GM21619 (cell line): Measurements from ENCODE around the gene RASSF7.

Experiments used
- ATAC-seq: cut with Tn5 transposase; IDR thresholded peaks from one replicate; pipeline ENCODE4 v1.9.1; 2021; ENCODE audit not compliant: unreplicated experiment

RASSF7 gene

GRCh38 chr11:551131-551530, 9.6 kb upstream of the RASSF7 start:
- ATAC-seq = no peak

- no peak for ATAC-seq
Measured at GRCh38 chr11:551596-551995, 9.2 kb upstream of the RASSF7 start.

GRCh38 chr11:553083-553987, 7.4 kb upstream of the RASSF7 start:
- ATAC-seq = no peak

- ATAC-seq = no peak
Measured at GRCh38 chr11:553988-554340, 6.8 kb upstream of the RASSF7 start.

- ATAC-seq = peak; percentile 47
Measured at GRCh38 chr11:554428-555226, 6.1 kb upstream of the RASSF7 start.

- no peak for ATAC-seq
Measured at GRCh38 chr11:555227-555779, 5.5 kb upstream of the RASSF7 start.

- ATAC-seq = no peak
Measured at GRCh38 chr11:555780-556661, 4.7 kb upstream of the RASSF7 start.

- no peak for ATAC-seq
Measured at GRCh38 chr11:556662-557256, 4.0 kb upstream of the RASSF7 start.

- no peak for ATAC-seq
Measured at GRCh38 chr11:557328-558132, 3.2 kb upstream of the RASSF7 start.

GRCh38 chr11:558503-558902, 2.3 kb upstream of the RASSF7 start:
- ATAC-seq = no peak

- ATAC-seq = no peak
Measured at GRCh38 chr11:559020-559620, 1.6 kb upstream of the RASSF7 start.

- no peak for ATAC-seq
Measured at GRCh38 chr11:559712-560304, 962 bp upstream of the RASSF7 start.

- ATAC-seq = peak; percentile 10
Measured at GRCh38 chr11:561148-562003, 606 bp downstream of the RASSF7 start.

- no peak for ATAC-seq
Measured at GRCh38 chr11:562046-562645, 1.4 kb downstream of the RASSF7 start.

GRCh38 chr11:563066-563811, 2.5 kb downstream of the RASSF7 start:
- ATAC-seq = no peak

GRCh38 chr11:563812-564578, 3.2 kb downstream of the RASSF7 start:
- no peak for ATAC-seq
